Measurements from ENCODE around the gene IRX3. TPM values are rescaled to one million over a fixed set of nuclear protein-coding genes. Genes with fewer than 3 reads are reported as not detected.

The IRX3 gene
- total and polyA plus RNA-seq, 2 of the 8 experiments (the other 6 are each of a cell fraction or from before 2014, with no cell fraction given), result 0.50 to 1.6 TPM

GRCh38 chr16:54305080-54305479, 18.5 kb upstream of the IRX3 start:
- Histone ChIP-seq H3K27me3 (replicated peaks in 1 of 4; ENCODE audit: control insufficient read depth in 3 of 4, extremely low read depth in 1 of 4, insufficient read depth in 3 of 4, low read length in 3 of 4) (no peaks in the 10 kb centered on the region), H3K36me3 (ENCODE audit: control insufficient read depth in 2 of 4, insufficient read depth in 4 of 4, low read length in 3 of 4) (no peaks in the 10 kb centered on the region), H3K4me3 (ENCODE audit: extremely low read depth in 1 of 4, insufficient read depth in 2 of 4, low read depth in 3 of 4, low read length in 4 of 4) (no peak overlapping the region), H3K23ac (ENCODE audit: insufficient read length) (no peak overlapping the region), H4K5ac (ENCODE audit: insufficient read length, low read depth, low read length) (no peak overlapping the region), H3K56ac (replicated peaks; ENCODE audit: insufficient read length, low read depth, low read length) (no peak overlapping the region), H2BK120ac (replicated peaks; ENCODE audit: low read depth, low read length) (no peak overlapping the region), H2BK15ac (ENCODE audit: low read length) (no peak overlapping the region), H3K4me1 (replicated peaks in 1 of 4; ENCODE audit: control insufficient read depth in 3 of 4, insufficient read depth in 4 of 4, low read length in 3 of 4) (no peaks in the 10 kb centered on the region), H2AFZ (ENCODE audit: low read length) (no peak overlapping the region), H3K79me1 (ENCODE audit: low read depth, low read length) (no peaks in the 10 kb centered on the region), H2BK20ac (ENCODE audit: low read length) (no peak overlapping the region), H2BK5ac (ENCODE audit: low read depth, low read length) (no peak overlapping the region), H3K14ac (ENCODE audit: insufficient read length) (no peak overlapping the region), H4K91ac (replicated peaks; ENCODE audit: insufficient read length, low read length) (no peak overlapping the region), H3K79me2 (ENCODE audit: control insufficient read depth in 1 of 2, insufficient read depth in 2 of 2, low read length in 2 of 2) (no peaks in the 10 kb centered on the region), H3K23me2 (ENCODE audit: low read depth, low read length) (no peaks in the 10 kb centered on the region), H3K9me3 (ENCODE audit: insufficient read depth in 2 of 2, low read depth in 1 of 2, low read length in 1 of 2) (no peaks in the 10 kb centered on the region), H4K8ac (ENCODE audit: extremely low read depth, insufficient read depth, low read length) (no peak overlapping the region), H2AK5ac (ENCODE audit: low read depth, low read length) (no peak overlapping the region), H3K27ac (ENCODE audit: low read depth, low read length) (no peak overlapping the region), H3K18ac (ENCODE audit: extremely low read depth, low read length) (no peak overlapping the region), H3K4ac (replicated peaks; ENCODE audit: insufficient read length, low read depth, low read length) (no peak overlapping the region), H3K9ac (replicated peaks in 1 of 4; ENCODE audit: extremely low read depth in 1 of 4, low read depth in 3 of 4, low read length in 3 of 4) (no peak overlapping the region), H3K4me2 (ENCODE audit: insufficient read depth in 1 of 2, low read depth in 2 of 2, low read length in 2 of 2) (no peak overlapping the region), H4K20me1 (replicated peaks in 1 of 2; ENCODE audit: control insufficient read depth in 1 of 2, insufficient read depth in 2 of 2, low read length in 2 of 2) (no peaks in the 10 kb centered on the region), H2BK12ac (ENCODE audit: low read depth, low read length) (no peak overlapping the region)
- FAIRE-seq (no peak), DNase-seq (ENCODE audit: low read depth in 1 of 2, low spot score in 2 of 2) (no peak)
- WGBS, 2 experiments (ENCODE audit: extremely low coverage in 1 of 2, insufficient coverage in 1 of 2, insufficient read length in 1 of 2, insufficient replicate concordance in 2 of 2, low coverage in 1 of 2, low lambda C conversion rate in 2 of 2, missing lambda C conversion rate in 1 of 2), result 88% methylated on average over 3 of the region's 3 CpGs; no CpG with 5 or more reads in 1 of the 2 experiments
- ChIA-PET POLR2A (ENCODE audit: partially characterized antibody) (no interaction called here), CTCF (ENCODE audit: partially characterized antibody) (no interaction called here)
- no peak for TF ChIP-seq CREB1 (IDR thresholded peaks at IDR 0.05)
- TF ChIP-seq PHF8 (conservative IDR thresholded peaks at IDR 0.05; ENCODE audit: low read depth, low read length), result no peak
- no peak for TF ChIP-seq SAP30 (IDR thresholded peaks at IDR 0.05; ENCODE audit: insufficient read depth, insufficient replicate concordance, low read length)
- no peak for TF ChIP-seq TAF7 (optimal IDR thresholded peaks at IDR 0.05; ENCODE audit: borderline replicate concordance, low read depth, low read length)
- TF ChIP-seq KDM4A (IDR thresholded peaks at IDR 0.05; ENCODE audit: low read depth, low read length, severe bottlenecking), result no peak
- no peak for TF ChIP-seq KDM5A (IDR thresholded peaks at IDR 0.05; ENCODE audit: low read length)
- TF ChIP-seq SIX5 (IDR thresholded peaks at IDR 0.05; ENCODE audit: low read depth, low read length), result no peak
- no peak for TF ChIP-seq RNF2 (IDR thresholded peaks at IDR 0.05; ENCODE audit: borderline replicate concordance, low read depth, low read length, missing control alignments, poor library complexity, severe bottlenecking)
- TF ChIP-seq CHD1 (IDR thresholded peaks at IDR 0.05; ENCODE audit: low read depth, low read length), result no peak
- TF ChIP-seq MAX (IDR thresholded peaks at IDR 0.05), result no peak
- TF ChIP-seq BRCA1 (IDR thresholded peaks at IDR 0.05; ENCODE audit: low read depth, low read length), result no peak

All from H1 (cell line).